HCT116 (cell line): Measurements from ENCODE around the gene ATP1A4. TPM values are rescaled to one million over a fixed set of nuclear protein-coding genes. Genes with fewer than 3 reads are reported as not detected.

Experiments
- ATAC-seq: fragments of 200-7000 bp; cut with Tn5 transposase; 2 replicates; pipeline ENCODE4 v1.9.1; 2020; ENCODE audit warnings: mild to moderate bottlenecking, moderate library complexity
- BruUV-seq: library from RNA; stranded (reverse); fragments of 400-500 nt; replicated peaks from 2 replicates; lab custom pipeline; 2021; lab: Mats Ljungman, UMichigan
- CTCF ChIA-PET: fragments of 300-600 bp; sonication (Branson Sonifier 250); formaldehyde crosslinking; loops from one replicate; lab custom pipeline; 2021; ENCODE audit warnings: antibody characterized with exemption; lab: Charles Lee
- POLR2A ChIA-PET: fragments of 300-600, 350-600 bp; sonication (Branson Sonifier 250); formaldehyde crosslinking; loops from one replicate; lab custom pipeline; 2021; ENCODE audit warnings: antibody characterized with exemption; lab: Charles Lee
- RAD21 ChIA-PET, 2 experiments: fragments of 300-600 bp; sonication (Branson Sonifier 250); formaldehyde crosslinking; loops; one replicate each; lab custom pipeline; 2023; ENCODE audit warnings: low total read pairs in 2 of 2; ENCODE audit not compliant: uncharacterized antibody in 2 of 2, unreplicated experiment in 2 of 2, low non-redundant PET in 1 of 2; lab: Charles Lee
- DNase-seq: peaks from one replicate; pipeline ENCODE4 v3.0.0-alpha.2; 2010; ENCODE audit warnings: low read depth, low spot score
- H2AFZ ChIP-seq: fragments of 200-600 bp; shearing (Covaris generic), sonication (generic); 2 replicates; pipeline ENCODE4 v1.6.1; 2017; ENCODE audit warnings: low read depth, mixed run types, mixed read lengths, antibody characterized with exemption, low read length; ENCODE audit not compliant: poor library complexity, severe bottlenecking
- H3K27ac ChIP-seq: 2 replicates; pipeline ENCODE4 v1.5.1; 2012; ENCODE audit warnings: low read depth, low read length
- H3K27me3 ChIP-seq: fragments of 200-600 bp; sonication (generic); 2 replicates; pipeline ENCODE4 v1.6.1; 2016; ENCODE audit warnings: mixed run types, low read length, mixed read lengths; ENCODE audit not compliant: insufficient read depth
- H3K36me3 ChIP-seq, 2 experiments: fragments of 200-500 bp in 1 of 2; fragments of 200-600 bp in 1 of 2; sonication (Bioruptor generic) in 1 of 2; sonication (generic) in 1 of 2; 2 replicates each; pipeline versions ENCODE4 v1.5.1 to v1.6.1; 2014 to 2016; ENCODE audit warnings: low read length in 2 of 2, inconsistent platforms in 1 of 2, mixed read lengths in 1 of 2, mixed run types in 1 of 2; ENCODE audit not compliant: insufficient read depth in 2 of 2, control insufficient read depth in 1 of 2
- H3K4me1 ChIP-seq, 2 experiments: fragments of 200-600 bp in 1 of 2; sonication (generic) in 1 of 2; 2 replicates each; pipeline versions ENCODE4 v1.5.1 to v1.6.1; 2012 to 2017; ENCODE audit warnings: low read length in 2 of 2, inconsistent platforms in 1 of 2, mild to moderate bottlenecking in 1 of 2, mixed read lengths in 1 of 2, mixed run types in 1 of 2, moderate library complexity in 1 of 2; ENCODE audit not compliant: insufficient read depth in 2 of 2, control insufficient read depth in 1 of 2
- H3K4me2 ChIP-seq: fragments of 200-600 bp; sonication (generic); 2 replicates; pipeline ENCODE4 v1.6.1; 2017; ENCODE audit warnings: mixed run types, low read length, mixed read lengths
- H3K4me3 ChIP-seq, 2 experiments: fragments of 200-600 bp in 1 of 2; sonication (generic) in 1 of 2; replicated peaks in 1 of 2; 2 replicates each; pipeline ENCODE4 v1.5.1; 2011 to 2016; ENCODE audit warnings: low read length in 2 of 2, control low read depth in 1 of 2, low read depth in 1 of 2, mild to moderate bottlenecking in 1 of 2, mixed read lengths in 1 of 2, mixed run types in 1 of 2
- H3K79me2 ChIP-seq: fragments of 200-600 bp; sonication (generic); 2 replicates; pipeline ENCODE4 v1.6.1; 2017; ENCODE audit warnings: mild to moderate bottlenecking, mixed run types, low read length, moderate library complexity, mixed read lengths; ENCODE audit not compliant: insufficient read depth
- H3K9ac ChIP-seq: fragments of 200-600 bp; sonication (generic); 2 replicates; pipeline ENCODE4 v1.6.1; 2016; ENCODE audit warnings: low read length, mixed read lengths
- H3K9me2 ChIP-seq: fragments of 200-600 bp; sonication (generic), shearing (Covaris generic); 2 replicates; pipeline ENCODE4 v1.6.1; 2017; ENCODE audit warnings: mixed run types, mild to moderate bottlenecking, moderate library complexity; ENCODE audit not compliant: insufficient read depth
- H3K9me3 ChIP-seq, 2 experiments: fragments of 200-500 bp in 1 of 2; fragments of 200-600 bp in 1 of 2; sonication (Bioruptor generic) in 1 of 2; sonication (generic) in 1 of 2; 2 replicates each; pipeline ENCODE4 v1.6.1; 2014 to 2017; ENCODE audit warnings: low read length in 2 of 2, mixed read lengths in 2 of 2, inconsistent platforms in 1 of 2, low read depth in 1 of 2, mild to moderate bottlenecking in 1 of 2, mixed run types in 1 of 2, moderate library complexity in 1 of 2; ENCODE audit not compliant: control insufficient read depth in 1 of 2, insufficient read depth in 1 of 2
- H4K20me1 ChIP-seq: fragments of 200-600 bp; sonication (generic), shearing (Covaris generic); 2 replicates; pipeline ENCODE4 v1.6.1; 2017; ENCODE audit warnings: mixed run types, mild to moderate bottlenecking, moderate library complexity; ENCODE audit not compliant: insufficient read depth
- CBX3 ChIP-seq: IDR thresholded peaks from 2 replicates; pipeline ENCODE4 v1.6.1; 2012; ENCODE audit warnings: low read depth
- EGR1 ChIP-seq: IDR thresholded peaks from 2 replicates; pipeline ENCODE4 v1.6.1; 2012; ENCODE audit warnings: low read depth
- ELF1 ChIP-seq: IDR thresholded peaks from 2 replicates; pipeline ENCODE4 v1.6.1; 2012; ENCODE audit warnings: low read depth, borderline replicate concordance
- FOSL1 ChIP-seq: IDR thresholded peaks from 2 replicates; pipeline ENCODE4 v1.6.1; 2012; ENCODE audit warnings: low read depth
- POLR2A ChIP-seq: IDR thresholded peaks from 2 replicates; pipeline ENCODE4 v1.7.0; 2011; ENCODE audit warnings: borderline replicate concordance; ENCODE audit not compliant: insufficient read depth, insufficient read length; ENCODE audit errors: extremely low read depth
- POLR2AphosphoS5 ChIP-seq: IDR thresholded peaks from 2 replicates; pipeline ENCODE4 v1.6.1; 2011; ENCODE audit warnings: mild to moderate bottlenecking, low read depth, low read length, moderate library complexity
- SP1 ChIP-seq: IDR thresholded peaks from 2 replicates; pipeline ENCODE4 v1.6.1; 2012; ENCODE audit warnings: low read depth
- TCF7L2 ChIP-seq: IDR thresholded peaks from 2 replicates; pipeline ENCODE4 v1.7.0; 2011; ENCODE audit warnings: borderline replicate concordance, inconsistent platforms; ENCODE audit not compliant: insufficient read depth, insufficient read length; ENCODE audit errors: extremely low read depth
- ZFX ChIP-seq: fragments of 450-650 bp; IDR thresholded peaks from 2 replicates; pipeline ENCODE4 v1.6.1; 2017
- ZNF274 ChIP-seq: fragments of 200-500 bp; sonication (Bioruptor generic); IDR thresholded peaks from 2 replicates; pipeline ENCODE4 v1.6.1; 2014; ENCODE audit warnings: mild to moderate bottlenecking, low read depth, low read length, inconsistent platforms
- intact Hi-C: fragments of 100-400 bp; cut with micrococcal nuclease; formaldehyde crosslinking; loops from 2 replicates; pipeline ENCODE4 v1.10.0; 2022
- total RNA-seq: library from RNA; stranded (reverse); gene quantifications from one replicate; pipeline ENCODE4 v1.2.1, GENCODE V29; 2021; ENCODE audit not compliant: unreplicated experiment
- TF ChIP-seq, protein P1 (sequence below): IDR thresholded peaks from 2 replicates; pipeline ENCODE4 v1.6.1; 2011; ENCODE audit warnings: mild to moderate bottlenecking, low read length, moderate library complexity; ENCODE audit not compliant: insufficient replicate concordance; ENCODE audit errors: extremely low read depth
- TF ChIP-seq, protein P2 (sequence below): IDR thresholded peaks from 2 replicates; pipeline ENCODE4 v1.6.1; 2012; ENCODE audit warnings: low read depth
- TF ChIP-seq, protein P3 (sequence below): IDR thresholded peaks from 2 replicates; pipeline ENCODE4 v1.6.1; 2012

ATP1A4 gene
- total RNA-seq, 1 experiment from 2014 or later: not detected

DNA sequence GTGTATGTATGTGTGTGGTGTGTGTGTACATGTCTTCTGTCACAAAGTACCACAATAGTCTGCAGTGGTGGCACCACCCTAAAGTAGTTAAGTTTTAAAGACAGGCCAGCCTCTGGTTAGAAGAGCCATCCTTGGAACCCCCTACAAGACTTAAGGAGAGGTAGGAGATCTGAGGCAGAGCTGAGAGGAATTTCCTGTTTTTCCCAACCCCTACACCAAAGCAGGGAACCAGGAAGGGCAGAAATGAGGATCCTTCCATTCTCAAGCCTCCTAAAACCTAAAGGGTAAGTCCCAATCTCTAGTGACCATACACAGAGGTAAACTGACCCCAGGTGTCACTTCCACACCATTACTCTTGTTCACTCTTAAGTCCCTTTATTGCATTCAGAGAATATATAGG is 64.9 kb downstream of the ATP1A4 start (continued):
- no peak for TF ChIP-seq ELF1

DNA sequence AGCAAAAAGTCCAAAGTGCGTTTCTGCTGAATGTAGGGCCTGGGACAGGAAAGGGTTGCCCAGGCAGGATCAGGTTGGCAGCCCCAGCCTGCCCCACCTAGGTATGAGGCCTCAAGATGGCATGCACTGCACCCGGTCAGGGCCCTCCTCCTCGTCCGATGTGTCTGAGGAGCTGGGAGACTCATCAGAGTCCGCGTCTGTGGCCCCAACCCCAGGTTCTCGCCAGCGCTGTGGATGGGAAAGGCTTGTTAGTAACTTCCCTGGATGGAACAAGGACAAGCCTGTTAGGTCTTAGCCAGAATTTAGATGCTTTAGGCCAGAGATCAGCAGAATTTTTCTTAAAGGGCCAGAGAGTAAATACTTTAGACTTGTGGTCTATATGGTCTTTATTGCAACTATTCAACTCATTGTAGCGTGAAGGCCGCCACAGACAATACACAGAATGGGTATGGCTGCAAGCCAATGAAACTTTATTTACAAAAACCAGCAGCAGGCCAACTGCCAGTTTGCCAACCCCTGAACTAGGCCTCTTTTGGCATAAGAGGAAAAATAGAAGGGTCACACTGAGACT is 66.2 kb downstream of the ATP1A4 start:
- TF ChIP-seq TCF7L2 (no peak), ZFX (no peak), CBX3 (no peak), EGR1 (no peak), ELF1 (no peak), POLR2AphosphoS5 (no peak), SP1 (no peak), POLR2A (no peak), ZNF274 (no peak), FOSL1 (no peak)
- TF ChIP-seq, protein P1, sequence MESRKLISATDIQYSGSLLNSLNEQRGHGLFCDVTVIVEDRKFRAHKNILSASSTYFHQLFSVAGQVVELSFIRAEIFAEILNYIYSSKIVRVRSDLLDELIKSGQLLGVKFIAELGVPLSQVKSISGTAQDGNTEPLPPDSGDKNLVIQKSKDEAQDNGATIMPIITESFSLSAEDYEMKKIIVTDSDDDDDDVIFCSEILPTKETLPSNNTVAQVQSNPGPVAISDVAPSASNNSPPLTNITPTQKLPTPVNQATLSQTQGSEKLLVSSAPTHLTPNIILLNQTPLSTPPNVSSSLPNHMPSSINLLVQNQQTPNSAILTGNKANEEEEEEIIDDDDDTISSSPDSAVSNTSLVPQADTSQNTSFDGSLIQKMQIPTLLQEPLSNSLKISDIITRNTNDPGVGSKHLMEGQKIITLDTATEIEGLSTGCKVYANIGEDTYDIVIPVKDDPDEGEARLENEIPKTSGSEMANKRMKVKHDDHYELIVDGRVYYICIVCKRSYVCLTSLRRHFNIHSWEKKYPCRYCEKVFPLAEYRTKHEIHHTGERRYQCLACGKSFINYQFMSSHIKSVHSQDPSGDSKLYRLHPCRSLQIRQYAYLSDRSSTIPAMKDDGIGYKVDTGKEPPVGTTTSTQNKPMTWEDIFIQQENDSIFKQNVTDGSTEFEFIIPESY: no peak
- TF ChIP-seq, protein P2, sequence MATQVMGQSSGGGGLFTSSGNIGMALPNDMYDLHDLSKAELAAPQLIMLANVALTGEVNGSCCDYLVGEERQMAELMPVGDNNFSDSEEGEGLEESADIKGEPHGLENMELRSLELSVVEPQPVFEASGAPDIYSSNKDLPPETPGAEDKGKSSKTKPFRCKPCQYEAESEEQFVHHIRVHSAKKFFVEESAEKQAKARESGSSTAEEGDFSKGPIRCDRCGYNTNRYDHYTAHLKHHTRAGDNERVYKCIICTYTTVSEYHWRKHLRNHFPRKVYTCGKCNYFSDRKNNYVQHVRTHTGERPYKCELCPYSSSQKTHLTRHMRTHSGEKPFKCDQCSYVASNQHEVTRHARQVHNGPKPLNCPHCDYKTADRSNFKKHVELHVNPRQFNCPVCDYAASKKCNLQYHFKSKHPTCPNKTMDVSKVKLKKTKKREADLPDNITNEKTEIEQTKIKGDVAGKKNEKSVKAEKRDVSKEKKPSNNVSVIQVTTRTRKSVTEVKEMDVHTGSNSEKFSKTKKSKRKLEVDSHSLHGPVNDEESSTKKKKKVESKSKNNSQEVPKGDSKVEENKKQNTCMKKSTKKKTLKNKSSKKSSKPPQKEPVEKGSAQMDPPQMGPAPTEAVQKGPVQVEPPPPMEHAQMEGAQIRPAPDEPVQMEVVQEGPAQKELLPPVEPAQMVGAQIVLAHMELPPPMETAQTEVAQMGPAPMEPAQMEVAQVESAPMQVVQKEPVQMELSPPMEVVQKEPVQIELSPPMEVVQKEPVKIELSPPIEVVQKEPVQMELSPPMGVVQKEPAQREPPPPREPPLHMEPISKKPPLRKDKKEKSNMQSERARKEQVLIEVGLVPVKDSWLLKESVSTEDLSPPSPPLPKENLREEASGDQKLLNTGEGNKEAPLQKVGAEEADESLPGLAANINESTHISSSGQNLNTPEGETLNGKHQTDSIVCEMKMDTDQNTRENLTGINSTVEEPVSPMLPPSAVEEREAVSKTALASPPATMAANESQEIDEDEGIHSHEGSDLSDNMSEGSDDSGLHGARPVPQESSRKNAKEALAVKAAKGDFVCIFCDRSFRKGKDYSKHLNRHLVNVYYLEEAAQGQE: no peak
- TF ChIP-seq, protein P3, sequence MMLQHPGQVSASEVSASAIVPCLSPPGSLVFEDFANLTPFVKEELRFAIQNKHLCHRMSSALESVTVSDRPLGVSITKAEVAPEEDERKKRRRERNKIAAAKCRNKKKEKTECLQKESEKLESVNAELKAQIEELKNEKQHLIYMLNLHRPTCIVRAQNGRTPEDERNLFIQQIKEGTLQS: no peak
- Histone ChIP-seq H3K27ac (no peak overlapping the region), H2AFZ (no peak overlapping the region), H3K4me1 (no peaks in the 10 kb centered on the region), H3K4me3 (no peak overlapping the region), H3K9me2 (no peaks in the 10 kb centered on the region), H3K27me3 (no peaks in the 10 kb centered on the region), H3K9ac (no peak overlapping the region), H3K79me2 (no peaks in the 10 kb centered on the region), H4K20me1 (no peaks in the 10 kb centered on the region), H3K9me3 (no peaks in the 10 kb centered on the region), H3K4me2 (no peak overlapping the region), H3K36me3 (peaks cover 56 to 67% of the 10 kb centered on the region in 2 experiments)
- RAD21 ChIA-PET: no interaction called here
- BruUV-seq: no TSS peak
- CTCF ChIA-PET: interaction anchor here (0.9 to 3.0 kb wide), 3 partner anchors 24 to 132 kb away, joined by 3 to 34 read pairs (median 22); no protein-coding TSS in a partner anchor
- ATAC-seq: no peak
- intact Hi-C loops: no loop called here
- POLR2A ChIA-PET: no interaction called here
- DNase-seq: no peak
